HepG2 (cell line): ENCODE data around the gene PHF19. TPM values are rescaled to one million over a fixed set of nuclear protein-coding genes. Genes with fewer than 3 reads are reported as not detected.

Experiments
- AGO2 ChIP-seq: fragments of 200-400 bp; formaldehyde crosslinking; optimal IDR thresholded peaks from 2 replicates; pipeline ENCODE3; 2017; ENCODE audit warnings: mild to moderate bottlenecking, low read depth, low read length, moderate library complexity
- ARID4A ChIP-seq: sonication (generic); formaldehyde crosslinking; IDR thresholded peaks from 2 replicates; pipeline ENCODE4 v1.5.0; 2020; ENCODE audit warnings: mild to moderate bottlenecking, missing genetic modification reagents, borderline replicate concordance
- CEBPZ ChIP-seq: IDR thresholded peaks from 2 replicates; pipeline ENCODE4 v1.6.1; 2012; ENCODE audit warnings: low read length, improper control_type of control experiment
- CTCF ChIP-seq: sonication (generic); formaldehyde crosslinking; IDR thresholded peaks from 2 replicates; pipeline ENCODE4 v1.5.0; 2020; ENCODE audit warnings: mild to moderate bottlenecking, missing genetic modification reagents, moderate library complexity
- GPN1 ChIP-seq: sonication (generic); formaldehyde crosslinking; IDR thresholded peaks from 2 replicates; pipeline ENCODE4 v1.5.1; 2020; ENCODE audit warnings: missing genetic modification reagents, borderline replicate concordance
- MAF1 ChIP-seq: sonication (generic); formaldehyde crosslinking; IDR thresholded peaks from 2 replicates; pipeline ENCODE4 v1.5.0; 2020; ENCODE audit warnings: missing genetic modification reagents, borderline replicate concordance
- MTA3 ChIP-seq: sonication (generic); formaldehyde crosslinking; IDR thresholded peaks from 2 replicates; pipeline ENCODE4 v1.4.0; 2020; ENCODE audit warnings: missing genetic modification reagents
- PPARG ChIP-seq: conservative IDR thresholded peaks from 2 replicates; pipeline ENCODE4 v1.6.1; 2016; ENCODE audit warnings: missing biosample characterization, missing genetic modification reagents
- YY1 ChIP-seq: IDR thresholded peaks from 2 replicates; pipeline ENCODE4 v1.6.1; 2011; ENCODE audit warnings: low read length, low read depth, moderate library complexity, mild to moderate bottlenecking; ENCODE audit not compliant: insufficient read depth, insufficient replicate concordance
- ZBTB33 ChIP-seq: sonication (generic); formaldehyde crosslinking; IDR thresholded peaks from 2 replicates; pipeline ENCODE4 v1.4.0; 2020; ENCODE audit warnings: missing genetic modification reagents
- ZFP82 ChIP-seq: sonication (generic); formaldehyde crosslinking; IDR thresholded peaks from 2 replicates; pipeline ENCODE4 v1.5.1; 2020; ENCODE audit warnings: mild to moderate bottlenecking, missing genetic modification reagents, borderline replicate concordance
- ZNF234 ChIP-seq: sonication (generic); formaldehyde crosslinking; conservative IDR thresholded peaks from 2 replicates; pipeline ENCODE4 v1.5.1; 2020; ENCODE audit warnings: mild to moderate bottlenecking, missing genetic modification reagents
- ZNF263 ChIP-seq: sonication (generic); formaldehyde crosslinking; IDR thresholded peaks from 2 replicates; pipeline ENCODE4 v1.4.0; 2020; ENCODE audit warnings: missing genetic modification reagents
- ZNF430 ChIP-seq: sonication (generic); formaldehyde crosslinking; IDR thresholded peaks from 2 replicates; pipeline ENCODE4 v1.9.0; 2021; ENCODE audit warnings: mild to moderate bottlenecking, missing genetic modification reagents
- ZNF672 ChIP-seq: sonication (generic); formaldehyde crosslinking; IDR thresholded peaks from 2 replicates; pipeline ENCODE4 v1.8.1; 2022; ENCODE audit warnings: missing genetic modification reagents
- polyA plus RNA-seq, 8 experiments: library from polyadenylated mRNA; depleted of rRNA in 3 of 8; stranded (reverse) in 7 of 8; unstranded in 1 of 8; fragments of >200 nt; fragmentation: Illumina TruSeq in 4 of 8; extraction: Trizol in 4 of 8; gene quantifications; 2 replicates each; pipeline versions ENCODE4 v1.2.1 to v1.2.3, GENCODE V29; 2011 to 2016; ENCODE audit warnings: low read depth in 4 of 8, missing spikeins in 1 of 8, mixed read lengths in 1 of 8; ENCODE audit not compliant: insufficient read depth in 1 of 8
- total RNA-seq, 5 experiments: library from RNA; depleted of rRNA; stranded (reverse); fragments of >200 nt; fragmentation: Illumina TruSeq; extraction: Trizol; gene quantifications; 2 replicates each; pipeline ENCODE4 v1.2.3, GENCODE V29; 2016; ENCODE audit warnings: low read depth in 1 of 5

PHF19 gene
- total and polyA plus RNA-seq, 2 of the 13 experiments (the other 11 are each of a cell fraction or from before 2014, with no cell fraction given): 29.7 to 41.3 TPM

- TF ChIP-seq ZNF430 (CRISPR knock-in tag) (peak; percentile 40; the same call in 1 of the 2 replicates), GPN1 (CRISPR knock-in tag) (no peak), MTA3 (CRISPR knock-in tag) (no peak), ZNF234 (peak; percentile 88; the same call in 1 of the 2 replicates), AGO2 (peak; percentile 28), ZFP82 (CRISPR knock-in tag) (0 out of 2 replicates have a peak, but pooled peaks have one; percentile 62), CEBPZ (no peak), ZNF672 (CRISPR knock-in tag) (no peak), ARID4A (CRISPR knock-in tag) (peak; percentile 78), CTCF (CRISPR knock-in tag) (peak; percentile 48), ZBTB33 (CRISPR knock-in tag) (peak; percentile 98), PPARG (CRISPR knock-in tag) (peak; percentile 50; the same call in 1 of the 2 replicates), MAF1 (no peak), YY1 (peak; percentile 94), ZNF263 (CRISPR knock-in tag) (no peak)
Measured at GRCh38 chr9:120842685-120843485, 34.1 kb downstream of the PHF19 start, which contains the start of gene PSMD5 (continued).
